ENCODE measurements around the gene SUN1. TPM values are rescaled to one million over a fixed set of nuclear protein-coding genes. Genes with fewer than 3 reads are reported as not detected.
A peak's percentile ranks its signal among the peaks of the same experiment; 100 is the strongest.

SUN1 gene
- total RNA-seq, 3 donors from 2014 or later (not counting 1 experiment from before 2014, with no cell fraction given): 40.2 to 63.5 (median 48.0) TPM

GRCh38 chr7:906776-907157 is 74.5 kb downstream of the SUN1 start:
- H3K36me3 Mint-ChIP-seq: no peaks in the 10 kb centered on the region

GRCh38 chr7:907158-907980 is 75.1 kb downstream of the SUN1 start:
- H3K27me3 ChIP-seq (ENCODE audit: control insufficient read depth, insufficient read depth, low read length): no peaks in the 10 kb centered on the region
- Mint-ChIP-seq H3K4me3 (peak overlapping the region; percentile 42), H3K36me3 (no peaks in the 10 kb centered on the region), H3K9me3 (no peaks in the 10 kb centered on the region), H3K4me1 (peaks cover 8 to 46% of the 10 kb centered on the region in 2 donors), H3K27me3 (ENCODE audit: low read depth in 2 of 2) (no peaks in the 10 kb centered on the region), H3K27ac (peak overlapping the region in 1 of 2 donors; percentile 64)
- DNase-seq (peak; percentile 40 to 70), ATAC-seq (peak; percentile 1 to 48 (median 30))
- H3K36me3 ChIP-seq (ENCODE audit: control insufficient read depth, insufficient read depth, low read length): no peaks in the 10 kb centered on the region
- 84% methylated on average over 49 of the region's 49 CpGs for WGBS (ENCODE audit: insufficient coverage)
- peaks cover 37% of the 10 kb centered on the region for H3K4me1 ChIP-seq (ENCODE audit: control insufficient read depth, insufficient read depth, low read length)
- H3K27ac ChIP-seq (ENCODE audit: low read length): no peak overlapping the region
- H3K4me3 ChIP-seq (ENCODE audit: low read length): no peak overlapping the region
- TF ChIP-seq CTCF (IDR thresholded peaks at IDR 0.05): no peak
- H3K9me3 ChIP-seq (ENCODE audit: control insufficient read depth, insufficient read depth, low read length): no peaks in the 10 kb centered on the region
- intact Hi-C loops (cut with micrococcal nuclease): loop anchor here (5.0 kb wide), 1 partner anchor 1615 kb away; no protein-coding TSS in a partner anchor

More at GRCh38 chr7:906776-907157, 74.5 kb downstream of the SUN1 start:
- ATAC-seq (peak; percentile 2 to 39 (median 35)), DNase-seq (no peak)
- no peaks in the 10 kb centered on the region for H3K27me3 Mint-ChIP-seq (ENCODE audit: low read depth in 2 of 2)
- H3K27ac Mint-ChIP-seq: peak overlapping the region in 1 of 2 donors; percentile 64
- intact Hi-C loops (cut with micrococcal nuclease): loop anchor here (5.0 kb wide), 1 partner anchor 1616 kb away; no protein-coding TSS in a partner anchor
- Histone ChIP-seq H3K27me3 (ENCODE audit: control insufficient read depth, insufficient read depth, low read length) (no peaks in the 10 kb centered on the region), H3K9me3 (ENCODE audit: control insufficient read depth, insufficient read depth, low read length) (no peaks in the 10 kb centered on the region), H3K36me3 (ENCODE audit: control insufficient read depth, insufficient read depth, low read length) (no peaks in the 10 kb centered on the region), H3K4me1 (ENCODE audit: control insufficient read depth, insufficient read depth, low read length) (peaks cover 31% of the 10 kb centered on the region), H3K4me3 (ENCODE audit: low read length) (no peak overlapping the region), H3K27ac (ENCODE audit: low read length) (no peak overlapping the region)
- no peak overlapping the region for H3K4me3 Mint-ChIP-seq
- WGBS (ENCODE audit: insufficient coverage): 91% methylated on average over 8 of the region's 10 CpGs
- no peak for TF ChIP-seq CTCF (IDR thresholded peaks at IDR 0.05)
- H3K4me1 Mint-ChIP-seq: peaks cover 8 to 47% of the 10 kb centered on the region in 2 donors
- H3K9me3 Mint-ChIP-seq: no peaks in the 10 kb centered on the region

- intact Hi-C loops (cut with micrococcal nuclease): loop anchor here (1.0 to 5.0 kb wide), 2 partner anchors 46 to 1614 kb away; partner anchors contain the start of gene ADAP1
- Histone ChIP-seq H3K9me3 (ENCODE audit: control insufficient read depth, insufficient read depth, low read length) (no peaks in the 10 kb centered on the region), H3K4me1 (ENCODE audit: control insufficient read depth, insufficient read depth, low read length) (peaks cover 38% of the 10 kb centered on the region), H3K36me3 (ENCODE audit: control insufficient read depth, insufficient read depth, low read length) (no peaks in the 10 kb centered on the region), H3K4me3 (ENCODE audit: low read length) (no peak overlapping the region), H3K27ac (ENCODE audit: low read length) (no peak overlapping the region), H3K27me3 (ENCODE audit: control insufficient read depth, insufficient read depth, low read length) (no peaks in the 10 kb centered on the region)
- Mint-ChIP-seq H3K27me3 (ENCODE audit: low read depth in 2 of 2) (no peaks in the 10 kb centered on the region), H3K9me3 (no peaks in the 10 kb centered on the region), H3K27ac (peak overlapping the region in 1 of 2 donors; percentile 52), H3K36me3 (no peaks in the 10 kb centered on the region), H3K4me3 (peak overlapping the region; percentile 62), H3K4me1 (peaks cover 8 to 40% of the 10 kb centered on the region in 2 donors)
- WGBS (ENCODE audit: insufficient coverage): 85% methylated on average over 12 of the region's 12 CpGs
- no peak for TF ChIP-seq CTCF (IDR thresholded peaks at IDR 0.05)
- ATAC-seq: peak; percentile 10 to 33 (median 17)
- no peak for DNase-seq
Measured at GRCh38 chr7:908159-908581, 75.9 kb downstream of the SUN1 start.

Data from natural killer cell (primary cell).